ENCODE measurements around the gene MRPL11.
"Not testable (repeated sequence)": the region's sequence is repeated elsewhere in the genome, so short reads cannot be mapped to it uniquely, and the experiment has no call there.

Gene MRPL11

DNA sequence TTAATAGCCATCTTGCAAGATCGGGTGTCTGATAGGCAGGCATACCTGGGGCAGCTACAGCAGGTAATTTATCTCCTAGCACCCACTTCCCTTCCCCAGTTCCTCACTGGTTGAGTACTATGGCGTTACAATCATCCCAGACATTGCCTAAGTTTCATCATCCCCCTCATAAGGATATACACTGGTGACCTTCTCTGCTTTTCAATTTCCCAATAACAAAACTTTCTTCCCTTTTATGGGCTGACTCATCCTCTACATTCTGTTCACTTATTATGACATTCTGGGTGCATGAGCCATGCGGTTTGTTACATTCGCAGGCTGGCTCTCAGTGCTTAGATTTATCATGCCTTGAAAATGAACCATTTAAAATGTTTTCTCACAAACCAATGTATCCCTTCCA is 5.0 kb upstream of the MRPL11 start:
- no peaks in the 10 kb centered on the region for H3K36me3 ChIP-seq (replicated peaks; ENCODE audit: low read depth, low read length)
- H3K4me3 ChIP-seq (ENCODE audit: low read length) = no peak overlapping the region
- no peaks in the 10 kb centered on the region for H3K79me2 ChIP-seq (ENCODE audit: low read length)
- no peaks in the 10 kb centered on the region; the same call in 1 of the 2 replicates for H3K27me3 ChIP-seq (ENCODE audit: low read depth, low read length)
- no peak overlapping the region for H2AFZ ChIP-seq (ENCODE audit: low read depth, low read length)
- H3K27ac ChIP-seq (ENCODE audit: low read length) = no peak overlapping the region
- H3K4me1 ChIP-seq (ENCODE audit: low read length) = no peaks in the 10 kb centered on the region
- TF ChIP-seq EZH2phosphoT487 (IDR thresholded peaks at IDR 0.05; ENCODE audit: low read depth) = no peak
- TF ChIP-seq CTCF (IDR thresholded peaks at IDR 0.05; ENCODE audit: low read depth, low read length) = no peak
- no peaks in the 10 kb centered on the region for H3K9me3 ChIP-seq (ENCODE audit: insufficient read depth, low read length)
- no peak overlapping the region for H3K9ac ChIP-seq (ENCODE audit: low read length)
- H3K4me2 ChIP-seq (ENCODE audit: low read length) = no peak overlapping the region
- no peaks in the 10 kb centered on the region for H4K20me1 ChIP-seq (ENCODE audit: insufficient read depth, low read length)

GRCh38 chr11:66440940-66441282 is 2.3 kb upstream of the MRPL11 start:
- not testable (repeated sequence) for H4K20me1 ChIP-seq (ENCODE audit: insufficient read depth, low read length); H3K4me3 ChIP-seq (ENCODE audit: low read length); H3K9me3 ChIP-seq (ENCODE audit: insufficient read depth, low read length); H3K4me1 ChIP-seq (ENCODE audit: low read length); H3K27ac ChIP-seq (ENCODE audit: low read length); H3K9ac ChIP-seq (ENCODE audit: low read length); H3K4me2 ChIP-seq (ENCODE audit: low read length); H3K79me2 ChIP-seq (ENCODE audit: low read length); H3K27me3 ChIP-seq (ENCODE audit: low read depth, low read length); H2AFZ ChIP-seq (ENCODE audit: low read depth, low read length)
- peaks cover 11% of the 10 kb centered on the region for H3K36me3 ChIP-seq (replicated peaks; ENCODE audit: low read depth, low read length)

GRCh38 chr11:66440101-66440939 is 1.7 kb upstream of the MRPL11 start:
- H3K27ac ChIP-seq (ENCODE audit: low read length); H4K20me1 ChIP-seq (ENCODE audit: insufficient read depth, low read length); H3K4me3 ChIP-seq (ENCODE audit: low read length); H3K27me3 ChIP-seq (ENCODE audit: low read depth, low read length); H2AFZ ChIP-seq (ENCODE audit: low read depth, low read length); H3K9ac ChIP-seq (ENCODE audit: low read length); H3K4me1 ChIP-seq (ENCODE audit: low read length); H3K4me2 ChIP-seq (ENCODE audit: low read length); H3K9me3 ChIP-seq (ENCODE audit: insufficient read depth, low read length); H3K79me2 ChIP-seq (ENCODE audit: low read length): not testable (repeated sequence)
- peaks cover 11% of the 10 kb centered on the region for H3K36me3 ChIP-seq (replicated peaks; ENCODE audit: low read depth, low read length)

- H3K27me3 ChIP-seq (ENCODE audit: low read depth, low read length) = no peaks in the 10 kb centered on the region; the same call in 1 of the 2 replicates
- H3K79me2 ChIP-seq (ENCODE audit: low read length) = peaks cover 9% of the 10 kb centered on the region
- H3K9ac ChIP-seq (ENCODE audit: low read length) = peak overlapping the region; percentile 65
- H3K9me3 ChIP-seq (ENCODE audit: insufficient read depth, low read length) = no peaks in the 10 kb centered on the region
- H3K36me3 ChIP-seq (replicated peaks; ENCODE audit: low read depth, low read length) = peaks cover 18% of the 10 kb centered on the region
- TF ChIP-seq CTCF (IDR thresholded peaks at IDR 0.05; ENCODE audit: low read depth, low read length) = no peak
- no peak for TF ChIP-seq EZH2phosphoT487 (IDR thresholded peaks at IDR 0.05; ENCODE audit: low read depth)
- no peaks in the 10 kb centered on the region for H4K20me1 ChIP-seq (ENCODE audit: insufficient read depth, low read length)
- peak overlapping the region; percentile 71 for H3K4me2 ChIP-seq (ENCODE audit: low read length)
- peak overlapping the region; percentile 66; the same call in 1 of the 2 replicates for H3K27ac ChIP-seq (ENCODE audit: low read length)
- peak overlapping the region; percentile 83 for H3K4me3 ChIP-seq (ENCODE audit: low read length)
- peak overlapping the region; percentile 78 for H2AFZ ChIP-seq (ENCODE audit: low read depth, low read length)
- peaks cover 5% of the 10 kb centered on the region for H3K4me1 ChIP-seq (ENCODE audit: low read length)
Measured at GRCh38 chr11:66437979-66438503, 607 bp downstream of the MRPL11 start.

GRCh38 chr11:66432597-66432996 is 6.1 kb downstream of the MRPL11 start:
- Histone ChIP-seq H3K27ac (ENCODE audit: low read length) (no peak overlapping the region), H2AFZ (ENCODE audit: low read depth, low read length) (no peak overlapping the region), H3K36me3 (replicated peaks; ENCODE audit: low read depth, low read length) (peaks cover 22% of the 10 kb centered on the region), H4K20me1 (ENCODE audit: insufficient read depth, low read length) (no peaks in the 10 kb centered on the region), H3K9me3 (ENCODE audit: insufficient read depth, low read length) (no peaks in the 10 kb centered on the region), H3K4me2 (ENCODE audit: low read length) (no peak overlapping the region), H3K4me1 (ENCODE audit: low read length) (peaks cover under 1% of the 10 kb centered on the region; the same call in 1 of the 2 replicates), H3K79me2 (ENCODE audit: low read length) (no peaks in the 10 kb centered on the region), H3K4me3 (ENCODE audit: low read length) (no peak overlapping the region), H3K27me3 (ENCODE audit: low read depth, low read length) (no peaks in the 10 kb centered on the region), H3K9ac (ENCODE audit: low read length) (no peak overlapping the region)
- TF ChIP-seq CTCF (IDR thresholded peaks at IDR 0.05; ENCODE audit: low read depth, low read length) = no peak
- TF ChIP-seq EZH2phosphoT487 (IDR thresholded peaks at IDR 0.05; ENCODE audit: low read depth) = no peak

- H3K36me3 ChIP-seq (replicated peaks; ENCODE audit: low read depth, low read length) = peaks cover 18% of the 10 kb centered on the region
Measured at GRCh38 chr11:66431871-66432329, 6.7 kb downstream of the MRPL11 start.

GRCh38 chr11:66431287-66431686 is 7.4 kb downstream of the MRPL11 start:
- not testable (repeated sequence) for H3K79me2 ChIP-seq (ENCODE audit: low read length); H3K9me3 ChIP-seq (ENCODE audit: insufficient read depth, low read length); H3K27ac ChIP-seq (ENCODE audit: low read length); H2AFZ ChIP-seq (ENCODE audit: low read depth, low read length); H3K4me3 ChIP-seq (ENCODE audit: low read length); H3K4me1 ChIP-seq (ENCODE audit: low read length); H3K4me2 ChIP-seq (ENCODE audit: low read length); H4K20me1 ChIP-seq (ENCODE audit: insufficient read depth, low read length); H3K27me3 ChIP-seq (ENCODE audit: low read depth, low read length); H3K9ac ChIP-seq (ENCODE audit: low read length)
- peaks cover 12% of the 10 kb centered on the region for H3K36me3 ChIP-seq (replicated peaks; ENCODE audit: low read depth, low read length)

More at GRCh38 chr11:66431871-66432329, 6.7 kb downstream of the MRPL11 start:
- not testable (repeated sequence) for H3K4me2 ChIP-seq (ENCODE audit: low read length); H2AFZ ChIP-seq (ENCODE audit: low read depth, low read length); H3K27me3 ChIP-seq (ENCODE audit: low read depth, low read length); H3K79me2 ChIP-seq (ENCODE audit: low read length); H3K9ac ChIP-seq (ENCODE audit: low read length); H4K20me1 ChIP-seq (ENCODE audit: insufficient read depth, low read length); H3K4me1 ChIP-seq (ENCODE audit: low read length); H3K27ac ChIP-seq (ENCODE audit: low read length); H3K9me3 ChIP-seq (ENCODE audit: insufficient read depth, low read length); H3K4me3 ChIP-seq (ENCODE audit: low read length)
